ENCODE results near the gene RPS17. TPM values are rescaled to one million over a fixed set of nuclear protein-coding genes. Genes with fewer than 3 reads are reported as not detected.

The RPS17 gene
- total and polyA plus RNA-seq, 8 donors = 1,218 to 2,546 (median 2,305) TPM

DNA sequence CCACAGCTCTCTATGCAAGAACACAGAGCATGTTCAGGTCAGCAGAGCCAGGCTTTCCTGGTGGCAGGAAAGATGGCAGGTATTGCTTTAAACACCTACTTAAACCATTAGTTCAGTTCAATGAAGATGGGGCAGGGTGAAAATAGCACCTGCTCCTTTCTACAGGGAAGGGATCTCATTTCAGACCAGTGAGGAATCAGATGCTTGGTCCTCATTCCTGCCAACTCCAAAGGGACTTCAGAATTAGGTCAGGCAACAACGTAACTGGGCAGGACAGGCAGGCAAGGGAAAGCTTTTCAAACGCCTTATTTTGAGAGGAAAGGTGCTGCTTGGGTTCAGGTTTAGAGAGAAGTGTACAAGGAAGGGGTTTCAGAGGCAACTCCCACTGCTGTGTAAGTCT lies 12.6 kb upstream of the RPS17 start:
- DNase-seq = no peak
- TF ChIP-seq CTCF (IDR thresholded peaks at IDR 0.05) = no peak
- intact Hi-C loops (cut with DNase I) = no loop called here
- Histone ChIP-seq H3K27ac (no peak overlapping the region), H3K4me1 (no peaks in the 10 kb centered on the region), H3K4me3 (no peak overlapping the region), H3K36me3 (no peaks in the 10 kb centered on the region), H3K9me3 (no peaks in the 10 kb centered on the region), H3K27me3 (no peaks in the 10 kb centered on the region)
- no peak for ATAC-seq

DNA sequence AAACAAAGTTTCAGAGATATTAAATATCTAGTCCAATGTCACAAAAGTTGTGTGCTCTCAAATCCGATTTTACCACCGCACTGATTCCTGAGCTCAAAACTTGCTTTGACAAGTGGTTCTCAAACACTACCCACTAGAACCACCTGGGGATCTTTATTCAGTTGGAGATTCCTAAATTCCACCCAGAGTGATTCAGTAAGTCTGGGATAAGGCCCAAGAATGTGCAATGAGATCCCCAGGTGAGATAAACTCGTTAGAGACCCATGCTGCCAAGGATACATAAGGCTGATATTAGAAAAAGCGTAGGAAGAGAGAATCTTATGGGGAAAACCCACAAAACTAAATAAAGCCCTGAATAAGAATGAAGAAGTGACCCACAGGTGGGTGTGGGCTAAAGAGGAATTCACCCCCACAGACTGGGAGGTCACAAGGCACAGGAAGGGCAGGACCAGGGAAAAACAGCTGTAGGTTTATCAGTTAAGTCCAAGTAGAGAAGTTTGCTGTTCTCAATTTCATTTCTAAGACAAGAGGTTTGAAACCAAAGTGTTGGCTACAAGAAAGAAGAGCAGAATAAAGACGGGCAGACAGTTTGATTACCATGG lies 11.5 kb upstream of the RPS17 start:
- DNase-seq = no peak
- no peak for TF ChIP-seq CTCF (IDR thresholded peaks at IDR 0.05)
- Histone ChIP-seq H3K36me3 (no peaks in the 10 kb centered on the region), H3K4me3 (no peak overlapping the region), H3K9me3 (no peaks in the 10 kb centered on the region), H3K27me3 (no peaks in the 10 kb centered on the region), H3K4me1 (no peaks in the 10 kb centered on the region), H3K27ac (no peak overlapping the region)
- intact Hi-C loops (cut with DNase I) = no loop called here
- no peak for ATAC-seq

DNA sequence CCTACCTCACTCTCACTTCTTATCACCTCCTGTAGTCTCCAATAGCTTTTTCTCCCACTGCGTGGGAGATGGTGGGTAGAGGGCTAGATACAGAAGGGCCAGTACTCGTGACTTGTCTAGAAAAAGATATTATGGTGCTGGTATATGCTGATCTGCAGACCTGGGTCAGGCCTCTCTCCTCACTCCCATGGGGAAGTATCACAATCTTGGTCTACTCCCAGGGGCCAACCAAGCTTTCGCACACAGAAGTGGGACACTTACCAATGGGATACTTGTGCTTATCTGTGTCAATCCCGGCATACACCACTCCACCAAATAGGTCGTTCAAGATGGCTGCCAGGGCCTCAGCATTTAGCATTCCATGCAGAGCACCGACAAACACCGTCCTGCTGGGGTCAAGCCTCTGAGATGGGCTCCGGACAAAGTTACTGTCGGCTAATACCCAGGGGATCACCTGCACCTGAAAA lies 9.0 kb upstream of the RPS17 start:
- Histone ChIP-seq H3K36me3 (no peaks in the 10 kb centered on the region), H3K27ac (no peak overlapping the region), H3K4me3 (no peak overlapping the region), H3K9me3 (no peaks in the 10 kb centered on the region), H3K4me1 (no peaks in the 10 kb centered on the region), H3K27me3 (peaks cover 0 to 8% of the 10 kb centered on the region in 2 donors)
- no peak for DNase-seq
- intact Hi-C loops (cut with DNase I) = no loop called here
- ATAC-seq = no peak
- TF ChIP-seq CTCF (IDR thresholded peaks at IDR 0.05) = no peak

GRCh38 chr15:82548700-82549099 lies 8.4 kb upstream of the RPS17 start:
- H3K9me3 ChIP-seq = no peaks in the 10 kb centered on the region
- ATAC-seq (no peak), DNase-seq (no peak)
- H3K4me3 ChIP-seq = no peak overlapping the region
- no peak overlapping the region for H3K27ac ChIP-seq
- H3K27me3 ChIP-seq = peaks cover 0 to 9% of the 10 kb centered on the region in 2 donors
- no peaks in the 10 kb centered on the region for H3K4me1 ChIP-seq
- intact Hi-C loops (cut with DNase I) = no loop called here
- no peak for TF ChIP-seq CTCF (IDR thresholded peaks at IDR 0.05)
- H3K36me3 ChIP-seq = no peaks in the 10 kb centered on the region

DNA sequence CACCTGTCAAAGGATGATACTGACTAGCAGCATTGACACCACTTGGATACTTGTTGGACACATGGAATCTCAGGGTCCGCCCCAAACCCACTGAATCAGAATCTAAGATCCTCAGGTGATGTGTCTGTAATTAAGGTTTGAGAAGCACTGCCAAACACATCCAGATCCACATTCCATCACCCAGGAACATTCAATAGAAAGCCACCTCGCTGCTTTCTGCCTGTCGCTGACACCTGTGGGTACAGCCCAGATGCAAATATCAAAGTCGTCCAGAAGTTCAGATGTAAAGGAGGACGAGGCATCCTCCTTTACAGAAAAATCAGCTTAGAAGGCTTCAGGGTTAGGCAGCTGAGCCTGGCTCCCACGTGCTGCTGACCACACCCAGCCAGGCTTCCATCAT lies 5.2 kb upstream of the RPS17 start:
- intact Hi-C loops (cut with DNase I) = no loop called here
- Histone ChIP-seq H3K27ac (no peak overlapping the region), H3K9me3 (no peaks in the 10 kb centered on the region), H3K4me3 (no peak overlapping the region), H3K4me1 (peaks cover 4 to 6% of the 10 kb centered on the region in 2 donors), H3K27me3 (peaks cover 0 to 9% of the 10 kb centered on the region in 2 donors), H3K36me3 (no peaks in the 10 kb centered on the region)
- no peak for ATAC-seq
- no peak for TF ChIP-seq CTCF (IDR thresholded peaks at IDR 0.05)
- no peak for DNase-seq
